HL-60 (cell line): ENCODE results near the gene CD200R1L.
A peak's percentile ranks its signal among the peaks of the same experiment; 100 is the strongest.

Source experiments
- DNase-seq, 2 experiments: peaks; one replicate each; pipeline ENCODE4 v3.0.0-alpha.2; 2010 to 2020; ENCODE audit warnings: low read depth in 1 of 2, low spot score in 1 of 2
- H3K27ac ChIP-seq: fragments of 250-450 bp; sonication (Bioruptor Pico); replicated peaks from 2 replicates; pipeline ENCODE4 v1.5.1; 2020; ENCODE audit warnings: mild to moderate bottlenecking, moderate library complexity
- H3K27me3 ChIP-seq: fragments of 250-450 bp; sonication (Bioruptor Pico); 2 replicates; pipeline ENCODE4 v1.5.1; 2021; ENCODE audit warnings: mild to moderate bottlenecking, moderate library complexity; ENCODE audit not compliant: insufficient read depth, poor library complexity, severe bottlenecking
- H3K4me3 ChIP-seq: replicated peaks from 2 replicates; pipeline ENCODE4 v1.5.1; 2011; ENCODE audit warnings: mild to moderate bottlenecking, control low read depth, low read length; ENCODE audit not compliant: insufficient read depth
- GABPA ChIP-seq: IDR thresholded peaks from 2 replicates; pipeline ENCODE4 v1.6.1; 2012; ENCODE audit warnings: low read depth
- POLR2AphosphoS5 ChIP-seq: IDR thresholded peaks from 2 replicates; pipeline ENCODE4 v1.6.1; 2012; ENCODE audit warnings: low read depth
- SPI1 ChIP-seq: IDR thresholded peaks from 2 replicates; pipeline ENCODE4 v1.6.1; 2012; ENCODE audit warnings: low read depth, mild to moderate bottlenecking, borderline replicate concordance
- TF ChIP-seq, protein P1 (sequence below): IDR thresholded peaks from one replicate; pipeline ENCODE4 v1.5.1; 2011; ENCODE audit warnings: low read length, control low read depth, inconsistent platforms; ENCODE audit not compliant: insufficient read depth
- TF ChIP-seq, protein P2 (sequence below): IDR thresholded peaks from 2 replicates; pipeline ENCODE4 v1.6.1; 2012; ENCODE audit warnings: low read depth; ENCODE audit not compliant: insufficient replicate concordance

The CD200R1L gene

DNA sequence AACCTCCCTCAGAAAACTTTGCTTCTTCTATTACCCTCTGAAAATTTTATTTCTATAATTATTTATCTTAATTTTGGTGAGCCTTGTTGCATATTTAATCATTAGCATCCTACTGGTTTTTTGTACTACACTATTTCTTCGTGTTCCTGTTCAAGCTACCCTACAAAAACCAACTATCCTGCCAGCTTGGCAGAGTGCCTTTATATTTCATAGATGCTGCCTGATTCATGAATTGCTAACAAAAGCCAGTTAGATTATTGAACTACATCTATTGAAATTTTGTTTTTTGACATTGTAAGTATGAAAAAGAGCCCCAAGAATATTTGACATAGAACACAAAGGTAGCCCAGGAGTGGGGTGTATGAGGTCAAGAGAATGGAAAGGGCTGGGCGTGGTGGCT, 78.9 kb downstream of the CD200R1L start:
- Histone ChIP-seq H3K27me3 (no peaks in the 10 kb centered on the region), H3K4me3 (no peak overlapping the region), H3K27ac (no peak overlapping the region)
- DNase-seq: no peak
- TF ChIP-seq, protein P1, sequence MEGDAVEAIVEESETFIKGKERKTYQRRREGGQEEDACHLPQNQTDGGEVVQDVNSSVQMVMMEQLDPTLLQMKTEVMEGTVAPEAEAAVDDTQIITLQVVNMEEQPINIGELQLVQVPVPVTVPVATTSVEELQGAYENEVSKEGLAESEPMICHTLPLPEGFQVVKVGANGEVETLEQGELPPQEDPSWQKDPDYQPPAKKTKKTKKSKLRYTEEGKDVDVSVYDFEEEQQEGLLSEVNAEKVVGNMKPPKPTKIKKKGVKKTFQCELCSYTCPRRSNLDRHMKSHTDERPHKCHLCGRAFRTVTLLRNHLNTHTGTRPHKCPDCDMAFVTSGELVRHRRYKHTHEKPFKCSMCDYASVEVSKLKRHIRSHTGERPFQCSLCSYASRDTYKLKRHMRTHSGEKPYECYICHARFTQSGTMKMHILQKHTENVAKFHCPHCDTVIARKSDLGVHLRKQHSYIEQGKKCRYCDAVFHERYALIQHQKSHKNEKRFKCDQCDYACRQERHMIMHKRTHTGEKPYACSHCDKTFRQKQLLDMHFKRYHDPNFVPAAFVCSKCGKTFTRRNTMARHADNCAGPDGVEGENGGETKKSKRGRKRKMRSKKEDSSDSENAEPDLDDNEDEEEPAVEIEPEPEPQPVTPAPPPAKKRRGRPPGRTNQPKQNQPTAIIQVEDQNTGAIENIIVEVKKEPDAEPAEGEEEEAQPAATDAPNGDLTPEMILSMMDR: no peak
- TF ChIP-seq SPI1: no peak
- TF ChIP-seq POLR2AphosphoS5: no peak
- TF ChIP-seq, protein P2, sequence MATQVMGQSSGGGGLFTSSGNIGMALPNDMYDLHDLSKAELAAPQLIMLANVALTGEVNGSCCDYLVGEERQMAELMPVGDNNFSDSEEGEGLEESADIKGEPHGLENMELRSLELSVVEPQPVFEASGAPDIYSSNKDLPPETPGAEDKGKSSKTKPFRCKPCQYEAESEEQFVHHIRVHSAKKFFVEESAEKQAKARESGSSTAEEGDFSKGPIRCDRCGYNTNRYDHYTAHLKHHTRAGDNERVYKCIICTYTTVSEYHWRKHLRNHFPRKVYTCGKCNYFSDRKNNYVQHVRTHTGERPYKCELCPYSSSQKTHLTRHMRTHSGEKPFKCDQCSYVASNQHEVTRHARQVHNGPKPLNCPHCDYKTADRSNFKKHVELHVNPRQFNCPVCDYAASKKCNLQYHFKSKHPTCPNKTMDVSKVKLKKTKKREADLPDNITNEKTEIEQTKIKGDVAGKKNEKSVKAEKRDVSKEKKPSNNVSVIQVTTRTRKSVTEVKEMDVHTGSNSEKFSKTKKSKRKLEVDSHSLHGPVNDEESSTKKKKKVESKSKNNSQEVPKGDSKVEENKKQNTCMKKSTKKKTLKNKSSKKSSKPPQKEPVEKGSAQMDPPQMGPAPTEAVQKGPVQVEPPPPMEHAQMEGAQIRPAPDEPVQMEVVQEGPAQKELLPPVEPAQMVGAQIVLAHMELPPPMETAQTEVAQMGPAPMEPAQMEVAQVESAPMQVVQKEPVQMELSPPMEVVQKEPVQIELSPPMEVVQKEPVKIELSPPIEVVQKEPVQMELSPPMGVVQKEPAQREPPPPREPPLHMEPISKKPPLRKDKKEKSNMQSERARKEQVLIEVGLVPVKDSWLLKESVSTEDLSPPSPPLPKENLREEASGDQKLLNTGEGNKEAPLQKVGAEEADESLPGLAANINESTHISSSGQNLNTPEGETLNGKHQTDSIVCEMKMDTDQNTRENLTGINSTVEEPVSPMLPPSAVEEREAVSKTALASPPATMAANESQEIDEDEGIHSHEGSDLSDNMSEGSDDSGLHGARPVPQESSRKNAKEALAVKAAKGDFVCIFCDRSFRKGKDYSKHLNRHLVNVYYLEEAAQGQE: no peak
- no peak for TF ChIP-seq GABPA

DNA sequence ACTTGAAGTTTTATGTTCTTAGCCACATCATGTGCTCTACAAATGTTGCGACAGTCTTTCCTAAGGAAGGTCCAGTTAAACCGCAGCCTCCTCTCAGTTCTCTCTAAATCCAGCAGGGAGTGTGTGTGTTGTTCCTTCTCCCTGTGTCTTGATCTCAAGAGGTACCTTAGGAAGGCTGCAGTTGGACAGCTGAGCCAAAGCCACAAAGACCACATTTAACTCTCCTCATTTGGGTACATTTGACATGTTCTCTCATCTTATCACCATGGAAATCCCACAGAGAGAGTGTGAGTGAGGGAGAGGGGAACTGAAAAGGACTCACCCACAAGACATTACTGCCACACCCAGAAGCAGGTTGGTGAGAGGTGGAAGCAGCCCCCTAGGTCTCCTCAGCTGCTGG, 79.5 kb downstream of the CD200R1L start:
- Histone ChIP-seq H3K27me3 (no peaks in the 10 kb centered on the region), H3K27ac (peak overlapping the region; percentile 60), H3K4me3 (no peak overlapping the region)
- peak; percentile 86 to 89 for DNase-seq
- peak; percentile 77 for TF ChIP-seq POLR2AphosphoS5
- TF ChIP-seq, protein P2: no peak
